CD8-positive, alpha-beta memory T cell (primary cell): Measurements from ENCODE around the gene RBM17. TPM values are rescaled to one million over a fixed set of nuclear protein-coding genes. Genes with fewer than 3 reads are reported as not detected.
"Not testable (repeated sequence)": the region's sequence is repeated elsewhere in the genome, so short reads cannot be mapped to it uniquely, and the experiment has no call there.

ENCODE experiments used
- CTCF ChIA-PET: fragments of 350-600 bp; sonication (Branson Sonifier 250); formaldehyde crosslinking; loops from one replicate; lab custom pipeline; 2021; ENCODE audit warnings: antibody characterized with exemption; lab: Charles Lee
- POLR2A ChIA-PET: fragments of 350-600 bp; sonication (Branson Sonifier 250); formaldehyde crosslinking; loops from one replicate; lab custom pipeline; 2021; ENCODE audit warnings: antibody characterized with exemption; lab: Charles Lee
- DNase-seq, 5 donors: peaks; one replicate each; pipeline versions ENCODE4 v3.0.0 to v3.0.0-alpha.2; 2020 to 2022; ENCODE audit warnings: mixed read lengths in 1 of 5
- H3K27ac ChIP-seq: one replicate; pipeline ENCODE4 v1.7.0; 2013; ENCODE audit warnings: low read depth, mild to moderate bottlenecking, low read length, moderate library complexity
- H3K27me3 ChIP-seq: 2 replicates; pipeline ENCODE4 v1.7.0; 2013; ENCODE audit warnings: low read length, mild to moderate bottlenecking; ENCODE audit not compliant: insufficient read depth, poor library complexity, severe bottlenecking
- H3K36me3 ChIP-seq: 2 replicates; pipeline ENCODE4 v1.7.0; 2013; ENCODE audit warnings: mild to moderate bottlenecking, low read length, moderate library complexity; ENCODE audit not compliant: insufficient read depth
- H3K4me1 ChIP-seq: 2 replicates; pipeline ENCODE4 v1.7.0; 2013; ENCODE audit warnings: mild to moderate bottlenecking, low read length, moderate library complexity; ENCODE audit not compliant: insufficient read depth
- H3K4me3 ChIP-seq: 2 replicates; pipeline ENCODE4 v1.7.0; 2013; ENCODE audit warnings: mild to moderate bottlenecking, low read length
- H3K9me3 ChIP-seq: 2 replicates; pipeline ENCODE4 v1.7.0; 2013; ENCODE audit warnings: mild to moderate bottlenecking, low read length
- H3K27ac Mint-ChIP-seq, 8 donors: one replicate each; pipeline ENCODE4 v1.8.0; 2020 to 2021; ENCODE audit warnings: mixed read lengths in 8 of 8, mild to moderate bottlenecking in 6 of 8, inconsistent platforms in 3 of 8, moderate library complexity in 3 of 8
- H3K27me3 Mint-ChIP-seq, 2 donors: one replicate each; pipeline ENCODE4 v1.8.0; 2020 to 2021; ENCODE audit warnings: mixed read lengths in 2 of 2, mild to moderate bottlenecking in 1 of 2, moderate library complexity in 1 of 2
- H3K36me3 Mint-ChIP-seq, 3 donors: one replicate each; pipeline ENCODE4 v1.8.0; 2020 to 2021; ENCODE audit warnings: mixed read lengths in 3 of 3, inconsistent platforms in 1 of 3, mild to moderate bottlenecking in 1 of 3
- H3K4me1 Mint-ChIP-seq, 3 donors: one replicate each; pipeline ENCODE4 v1.8.0; 2020 to 2021; ENCODE audit warnings: mixed read lengths in 3 of 3, inconsistent platforms in 1 of 3, mild to moderate bottlenecking in 1 of 3
- H3K4me3 Mint-ChIP-seq, 7 donors: one replicate each; pipeline ENCODE4 v1.8.0; 2020 to 2021; ENCODE audit warnings: mixed read lengths in 7 of 7, mild to moderate bottlenecking in 6 of 7, moderate library complexity in 4 of 7, inconsistent platforms in 2 of 7
- H3K9me3 Mint-ChIP-seq, 5 donors: one replicate each; pipeline ENCODE4 v1.8.0; 2020 to 2022; ENCODE audit warnings: mixed read lengths in 5 of 5, mild to moderate bottlenecking in 3 of 5, moderate library complexity in 2 of 5, inconsistent platforms in 1 of 5
- polyA plus RNA-seq: library from polyadenylated mRNA; unstranded; fragments of 300-500 nt; fragmentation: Illumina TruSeq; gene quantifications from one replicate; pipeline ENCODE4 v1.2.3, GENCODE V29; 2021
- total RNA-seq, 2 experiments: library from RNA; stranded (reverse); gene quantifications; one replicate each; pipeline ENCODE4 v1.2.3, GENCODE V29; 2021

The RBM17 gene
- total and polyA plus RNA-seq, 3 experiments from 2014 or later = 91.8 to 282 (median 269) TPM

DNA sequence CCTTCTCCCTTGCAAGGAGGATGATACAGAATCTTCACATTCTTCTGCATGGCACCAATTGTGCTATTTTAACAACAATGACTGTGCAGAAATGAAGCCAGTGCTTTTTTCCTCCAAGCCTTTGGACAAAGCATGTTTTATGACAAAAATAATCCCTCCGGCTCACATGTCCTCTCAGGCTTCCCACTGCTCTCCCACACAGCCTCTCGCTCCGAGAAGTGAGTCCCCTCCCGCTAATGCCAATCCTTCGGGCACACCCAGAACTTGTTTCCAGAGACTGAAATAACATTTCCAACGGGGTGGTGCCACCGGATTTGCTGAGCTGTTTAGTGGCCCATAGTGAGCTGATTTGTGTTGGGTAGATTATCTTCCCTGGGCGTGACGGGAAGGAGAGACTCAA, 35.8 kb downstream of the RBM17 start:
- ChIA-PET POLR2A (no interaction called here), CTCF (interaction anchor here (1.6 kb wide), 1 partner anchor 11 kb away, joined by 5 read pairs; no protein-coding TSS in a partner anchor)
- Histone ChIP-seq H3K27ac (no peak overlapping the region), H3K9me3 (no peaks in the 10 kb centered on the region), H3K4me3 (no peak overlapping the region), H3K4me1 (peaks cover under 1% of the 10 kb centered on the region), H3K27me3 (no peaks in the 10 kb centered on the region), H3K36me3 (no peaks in the 10 kb centered on the region)
- DNase-seq = no peak
- H3K27ac Mint-ChIP-seq = peak overlapping the region in 2 of 8 donors; percentile 21 to 56
- peaks cover 6 to 10% (median 6%) of the 10 kb centered on the region in 3 donors for H3K4me1 Mint-ChIP-seq
- H3K36me3 Mint-ChIP-seq = no peaks in the 10 kb centered on the region
- H3K27me3 Mint-ChIP-seq = peaks cover 1% of the 10 kb centered on the region in 2 donors
- no peak overlapping the region for H3K4me3 Mint-ChIP-seq
- H3K9me3 Mint-ChIP-seq = no peaks in the 10 kb centered on the region

DNA sequence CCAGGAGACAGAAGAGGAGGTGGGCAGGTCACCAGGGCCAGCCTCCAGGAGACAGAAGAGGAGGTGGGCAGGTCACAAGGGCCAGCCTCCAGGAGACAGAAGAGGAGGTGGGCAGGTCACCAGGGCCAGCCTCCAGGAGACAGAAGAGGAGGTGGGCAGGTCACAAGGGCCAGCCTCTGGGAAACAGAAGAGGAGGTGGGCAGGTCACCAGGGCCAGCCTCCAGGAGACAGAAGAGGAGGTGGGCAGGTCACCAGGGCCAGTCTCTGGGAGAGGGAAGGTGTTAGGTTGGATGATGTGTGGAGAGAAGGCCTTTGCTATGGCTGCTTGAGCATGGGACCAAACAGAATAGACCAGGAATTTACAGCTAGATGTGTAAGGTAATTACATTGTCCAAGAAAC, 38.6 kb downstream of the RBM17 start:
- H3K4me3 ChIP-seq, CTCF ChIA-PET, H3K27me3 ChIP-seq, H3K9me3 ChIP-seq, POLR2A ChIA-PET, H3K27me3 Mint-ChIP-seq, H3K9me3 Mint-ChIP-seq, H3K36me3 ChIP-seq, H3K4me1 ChIP-seq, DNase-seq, H3K27ac ChIP-seq, H3K4me3 Mint-ChIP-seq, H3K36me3 Mint-ChIP-seq: not testable (repeated sequence)
- peaks cover 16 to 22% (median 21%) of the 10 kb centered on the region in 3 donors for H3K4me1 Mint-ChIP-seq
- H3K27ac Mint-ChIP-seq = peak overlapping the region in 3 of 8 donors; percentile 17 to 72 (median 60)

DNA sequence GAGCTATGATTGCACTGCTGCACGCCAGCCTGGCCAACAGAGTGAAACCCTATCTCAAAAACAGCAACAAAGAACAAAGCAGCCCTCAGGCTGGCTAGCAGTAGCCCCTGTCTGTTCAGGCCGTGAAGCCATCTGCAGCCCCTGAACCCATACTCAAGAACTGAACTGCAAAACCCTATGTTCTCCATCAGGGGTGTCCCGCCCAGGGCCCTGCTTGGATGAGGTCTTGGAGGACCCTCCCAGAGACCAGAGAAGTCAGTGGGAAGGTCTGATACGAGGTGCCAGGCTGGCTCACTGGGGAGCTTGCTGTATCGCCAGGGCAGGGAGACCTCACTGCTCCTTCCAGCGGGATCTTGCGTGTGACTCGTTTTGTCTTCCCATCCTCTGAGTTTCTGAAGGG, 39.3 kb downstream of the RBM17 start:
- Mint-ChIP-seq H3K27ac (peak overlapping the region in 2 of 8 donors; percentile 58 to 66), H3K9me3 (peaks cover 0 to 1% (median 0%) of the 10 kb centered on the region in 5 donors), H3K27me3 (peaks cover 4% of the 10 kb centered on the region in 2 donors), H3K36me3 (peaks cover 0 to 2% (median 0%) of the 10 kb centered on the region in 3 donors), H3K4me3 (no peak overlapping the region), H3K4me1 (peaks cover 16 to 22% (median 21%) of the 10 kb centered on the region in 3 donors)
- H3K27me3 ChIP-seq = no peaks in the 10 kb centered on the region
- peaks cover 8% of the 10 kb centered on the region for H3K4me1 ChIP-seq
- no peak for DNase-seq
- no peak overlapping the region for H3K4me3 ChIP-seq
- POLR2A ChIA-PET = no interaction called here
- H3K27ac ChIP-seq = no peak overlapping the region
- no peaks in the 10 kb centered on the region for H3K9me3 ChIP-seq
- CTCF ChIA-PET = interaction anchor here (1.2 kb wide), 1 partner anchor 19 kb away, joined by 3 read pairs; no protein-coding TSS in a partner anchor
- no peaks in the 10 kb centered on the region for H3K36me3 ChIP-seq

DNA sequence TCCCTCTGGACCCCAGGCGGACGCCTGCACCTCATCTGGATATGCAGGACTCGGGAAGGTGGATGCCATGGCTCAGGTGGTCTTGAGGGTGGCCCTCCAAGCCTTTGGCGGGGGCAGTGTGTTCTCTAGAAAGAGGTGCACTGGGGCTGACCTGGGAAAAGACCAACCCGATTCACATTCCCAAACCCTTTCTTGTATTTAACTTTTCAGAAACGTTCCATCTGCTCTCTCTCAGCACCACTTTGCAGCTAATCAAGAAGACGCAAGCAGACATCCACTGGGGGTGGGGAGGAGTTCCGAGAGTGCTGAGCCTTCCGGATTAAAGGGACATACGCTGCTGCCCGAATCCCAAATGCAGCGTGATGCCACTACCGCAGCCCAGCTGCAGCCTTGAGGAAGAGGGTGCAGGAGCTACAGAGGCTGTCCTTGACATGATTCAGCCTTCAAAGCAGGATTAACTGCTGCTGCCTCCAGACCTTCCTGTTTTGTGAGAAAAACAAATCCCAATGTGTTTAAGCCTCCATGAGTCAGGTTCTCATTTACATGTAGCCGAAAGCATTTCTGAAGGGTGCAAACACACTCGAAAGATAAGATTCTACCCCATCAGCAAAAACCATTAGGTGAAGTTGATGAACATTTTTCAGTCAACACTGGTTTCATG, 39.9 kb downstream of the RBM17 start:
- no peaks in the 10 kb centered on the region for H3K36me3 ChIP-seq
- peaks cover 4% of the 10 kb centered on the region in 2 donors for H3K27me3 Mint-ChIP-seq
- peaks cover 0 to 2% (median 0%) of the 10 kb centered on the region in 3 donors for H3K36me3 Mint-ChIP-seq
- no peak for DNase-seq
- H3K9me3 ChIP-seq = no peaks in the 10 kb centered on the region
- H3K27ac Mint-ChIP-seq = peak overlapping the region in 6 of 8 donors; percentile 24 to 93 (median 58)
- H3K9me3 Mint-ChIP-seq = peaks cover 0 to 1% (median 0%) of the 10 kb centered on the region in 5 donors
- ChIA-PET CTCF (interaction anchor here (1.2 kb wide), 2 partner anchors 20 to 74 kb away, joined by 3 read pairs; partner anchors contain the start of gene PFKFB3), POLR2A (no interaction called here)
- H3K4me1 ChIP-seq = peaks cover 8% of the 10 kb centered on the region
- H3K4me3 ChIP-seq = no peak overlapping the region
- H3K27me3 ChIP-seq = no peaks in the 10 kb centered on the region
- peak overlapping the region in 1 of 7 donors; percentile 36 for H3K4me3 Mint-ChIP-seq
- peaks cover 16 to 22% (median 21%) of the 10 kb centered on the region in 3 donors for H3K4me1 Mint-ChIP-seq
- no peak overlapping the region for H3K27ac ChIP-seq

DNA sequence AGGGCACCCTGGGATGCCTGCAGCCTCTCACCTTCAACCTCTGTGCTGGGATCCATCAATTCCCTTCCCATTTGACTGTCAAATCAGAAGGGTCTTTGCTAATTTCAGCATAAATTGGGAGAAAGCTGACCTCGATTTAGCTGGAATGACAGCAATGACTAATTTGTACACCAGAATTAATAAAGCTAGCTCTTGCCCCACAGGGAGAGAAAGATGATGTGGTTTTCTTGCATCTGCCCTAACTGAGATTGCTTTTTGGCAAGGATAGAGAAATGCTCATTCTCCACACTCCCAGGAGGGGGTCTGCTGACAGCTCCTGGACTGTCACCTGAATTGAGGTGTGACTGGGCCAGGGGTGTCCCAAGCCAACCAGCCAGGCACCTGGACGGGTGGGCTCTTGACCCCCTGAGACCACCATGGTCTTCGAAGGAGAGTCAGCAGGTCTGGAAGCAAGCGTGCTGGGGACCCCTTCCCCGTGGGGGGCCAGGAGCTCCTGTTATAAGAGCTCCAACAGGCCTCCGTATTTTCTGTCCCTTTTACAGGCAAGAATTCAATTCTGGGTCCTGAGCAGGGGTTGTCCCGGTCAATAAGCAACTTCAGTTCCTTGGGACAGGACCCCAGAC, 42.1 kb downstream of the RBM17 start:
- Mint-ChIP-seq H3K27me3 (peaks cover 3 to 4% of the 10 kb centered on the region in 2 donors), H3K4me3 (no peak overlapping the region), H3K36me3 (peaks cover 0 to 2% (median 0%) of the 10 kb centered on the region in 3 donors), H3K4me1 (peaks cover 24 to 40% (median 39%) of the 10 kb centered on the region in 3 donors), H3K27ac (no peak overlapping the region), H3K9me3 (peaks cover 0 to 1% (median 0%) of the 10 kb centered on the region in 5 donors)
- DNase-seq = no peak
- Histone ChIP-seq H3K4me3 (no peak overlapping the region), H3K9me3 (no peaks in the 10 kb centered on the region), H3K36me3 (no peaks in the 10 kb centered on the region), H3K27ac (no peak overlapping the region), H3K27me3 (no peaks in the 10 kb centered on the region), H3K4me1 (peaks cover 8% of the 10 kb centered on the region)
- ChIA-PET POLR2A (interaction anchor here (0.7 kb wide), 1 partner anchor 594 kb away, joined by 4 read pairs; no protein-coding TSS in a partner anchor), CTCF (interaction anchor here (0.7 to 2.3 kb wide), 2 partner anchors 10 to 271 kb away, joined by 3 to 7 read pairs; no protein-coding TSS in a partner anchor)

DNA sequence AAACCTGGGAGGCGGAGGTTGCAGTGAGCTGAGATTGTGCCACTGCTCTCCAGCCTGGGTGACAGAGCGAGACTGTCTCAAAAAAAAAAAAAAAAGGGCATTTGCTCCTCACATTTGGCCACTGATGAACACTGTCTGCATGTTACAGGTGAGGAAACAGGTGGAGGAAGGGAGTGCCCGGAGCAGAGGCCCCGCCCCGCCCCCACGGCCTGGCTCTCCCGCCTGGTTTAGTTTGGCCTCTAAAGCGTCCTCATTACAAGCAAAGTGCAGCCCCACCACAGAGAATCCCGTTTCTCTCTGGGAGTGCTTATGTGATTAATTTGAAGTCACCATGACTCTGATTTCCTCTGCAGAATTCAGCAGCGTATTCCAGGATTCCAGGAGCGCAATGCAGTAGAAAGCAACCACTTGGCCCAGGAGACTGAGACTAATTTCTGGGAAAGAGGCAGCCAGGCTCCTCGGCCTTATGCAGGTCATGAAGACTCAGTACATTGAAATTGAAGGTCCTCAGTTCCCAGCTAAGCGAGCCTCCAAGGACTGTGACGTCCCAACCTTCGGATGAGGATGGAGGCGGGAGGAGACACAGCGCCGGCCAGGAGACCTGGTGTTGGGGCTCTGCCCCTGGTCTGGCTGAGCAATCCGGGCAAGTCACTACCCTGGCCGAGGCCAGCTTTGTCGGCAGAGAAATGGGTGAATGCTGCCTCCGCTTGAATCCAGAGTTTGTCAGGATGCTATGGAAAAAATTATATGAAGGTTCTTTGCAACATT, 44.7 kb downstream of the RBM17 start:
- Mint-ChIP-seq H3K27ac (no peak overlapping the region), H3K36me3 (peaks cover 0 to 2% (median 0%) of the 10 kb centered on the region in 3 donors), H3K4me3 (no peak overlapping the region), H3K9me3 (peaks cover 0 to 1% (median 0%) of the 10 kb centered on the region in 5 donors), H3K4me1 (peaks cover 29 to 49% (median 48%) of the 10 kb centered on the region in 3 donors), H3K27me3 (peaks cover 8 to 9% of the 10 kb centered on the region in 2 donors)
- POLR2A ChIA-PET = interaction anchor here (0.5 kb wide), 1 partner anchor 1452 kb away, joined by 3 read pairs; no protein-coding TSS in a partner anchor
- DNase-seq = no peak
- Histone ChIP-seq H3K4me1 (peaks cover 8% of the 10 kb centered on the region), H3K36me3 (no peaks in the 10 kb centered on the region), H3K9me3 (no peaks in the 10 kb centered on the region), H3K4me3 (no peak overlapping the region), H3K27me3 (peaks cover 3% of the 10 kb centered on the region), H3K27ac (no peak overlapping the region)
- CTCF ChIA-PET = interaction anchor here (1.2 to 1.7 kb wide), 4 partner anchors 25 to 268 kb away, joined by 3 to 5 read pairs (median 3); no protein-coding TSS in a partner anchor

DNA sequence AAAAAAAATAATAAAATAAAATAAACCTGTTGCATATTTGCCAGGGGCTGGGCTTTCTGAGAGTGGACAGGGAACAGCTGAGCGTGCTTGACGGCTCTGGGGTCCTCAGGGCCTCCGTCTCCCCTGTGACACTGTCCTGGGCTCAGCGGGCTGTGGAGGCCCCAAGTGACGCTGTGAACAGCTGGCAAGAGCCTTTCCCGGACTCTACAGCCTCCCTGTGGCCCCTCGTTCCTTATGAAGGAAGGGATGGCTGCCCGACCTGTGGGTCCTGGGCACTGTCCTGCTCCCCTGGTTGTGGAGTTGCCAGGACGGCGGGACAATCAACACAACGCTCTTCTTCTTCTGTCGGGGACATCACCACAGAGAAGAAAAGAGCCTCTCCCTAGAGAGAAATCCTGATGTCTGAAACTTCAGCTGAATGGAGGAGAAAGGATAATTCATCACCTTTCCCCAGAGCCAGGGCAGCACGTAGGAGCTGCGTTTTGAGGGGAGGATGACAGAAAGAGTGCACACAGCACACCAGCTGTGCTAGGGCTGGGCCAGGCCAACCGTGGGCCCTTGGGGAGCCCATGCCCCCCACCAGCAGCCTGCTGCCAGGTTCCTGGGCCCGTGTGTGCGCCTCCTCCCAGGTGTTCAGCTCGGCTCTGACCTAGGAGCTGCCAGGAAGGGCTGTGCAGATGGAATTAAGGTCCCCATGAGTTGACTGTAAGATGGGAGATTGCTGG, 45.4 kb downstream of the RBM17 start:
- DNase-seq = no peak
- Mint-ChIP-seq H3K9me3 (peaks cover 0 to 1% (median 0%) of the 10 kb centered on the region in 5 donors), H3K4me1 (peaks cover 25 to 44% (median 44%) of the 10 kb centered on the region in 3 donors), H3K27ac (peak overlapping the region in 1 of 8 donors; percentile 46), H3K4me3 (no peak overlapping the region), H3K27me3 (peaks cover 8 to 14% of the 10 kb centered on the region in 2 donors), H3K36me3 (peaks cover 0 to 2% (median 0%) of the 10 kb centered on the region in 3 donors)
- H3K36me3 ChIP-seq = no peaks in the 10 kb centered on the region
- peaks cover 8% of the 10 kb centered on the region for H3K4me1 ChIP-seq
- H3K4me3 ChIP-seq = no peak overlapping the region
- peaks cover 3% of the 10 kb centered on the region for H3K27me3 ChIP-seq
- H3K9me3 ChIP-seq = no peaks in the 10 kb centered on the region
- ChIA-PET CTCF (interaction anchor here (0.8 to 1.7 kb wide), 5 partner anchors 13 to 268 kb away, joined by 3 to 5 read pairs (median 3); no protein-coding TSS in a partner anchor), POLR2A (no interaction called here)
- no peak overlapping the region for H3K27ac ChIP-seq
